ENCODE measurements around the gene POLR2H. TPM values are rescaled to one million over a fixed set of nuclear protein-coding genes. Genes with fewer than 3 reads are reported as not detected.

The POLR2H gene
- total RNA-seq, 1 donor from 2014 or later = 60.5 TPM

DNA sequence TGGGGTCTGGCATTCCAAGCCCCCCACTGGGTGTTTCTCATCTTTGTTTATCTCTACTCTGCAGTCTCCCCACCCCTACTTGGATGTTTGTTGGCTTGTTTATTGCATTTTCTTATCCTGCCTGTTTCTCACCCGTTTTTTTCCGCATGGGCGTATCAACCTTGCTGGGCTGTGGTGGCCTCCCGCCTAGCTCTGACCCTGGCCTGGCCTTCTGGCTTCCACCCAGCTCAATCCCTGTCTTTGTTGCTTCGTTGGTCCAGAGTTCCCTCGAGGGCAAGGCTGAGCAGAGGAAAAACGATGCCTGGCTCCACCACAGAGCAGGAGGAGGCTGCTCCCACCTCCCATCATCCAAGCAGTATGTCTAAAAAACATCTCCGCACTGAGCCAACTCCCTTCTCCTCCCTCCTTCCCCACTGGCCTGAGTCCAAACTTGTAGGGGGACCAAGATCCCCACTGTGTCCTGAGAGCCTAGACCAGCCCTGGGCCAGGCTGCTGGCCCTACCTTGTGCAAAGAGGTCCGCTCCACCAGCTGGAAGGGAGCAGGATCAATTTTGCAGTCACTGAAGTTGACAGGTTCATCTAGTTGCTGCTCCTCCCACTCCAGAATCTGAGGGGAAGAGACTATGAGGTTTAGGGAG lies 9.9 kb upstream of the POLR2H start:
- TF ChIP-seq, protein P1, sequence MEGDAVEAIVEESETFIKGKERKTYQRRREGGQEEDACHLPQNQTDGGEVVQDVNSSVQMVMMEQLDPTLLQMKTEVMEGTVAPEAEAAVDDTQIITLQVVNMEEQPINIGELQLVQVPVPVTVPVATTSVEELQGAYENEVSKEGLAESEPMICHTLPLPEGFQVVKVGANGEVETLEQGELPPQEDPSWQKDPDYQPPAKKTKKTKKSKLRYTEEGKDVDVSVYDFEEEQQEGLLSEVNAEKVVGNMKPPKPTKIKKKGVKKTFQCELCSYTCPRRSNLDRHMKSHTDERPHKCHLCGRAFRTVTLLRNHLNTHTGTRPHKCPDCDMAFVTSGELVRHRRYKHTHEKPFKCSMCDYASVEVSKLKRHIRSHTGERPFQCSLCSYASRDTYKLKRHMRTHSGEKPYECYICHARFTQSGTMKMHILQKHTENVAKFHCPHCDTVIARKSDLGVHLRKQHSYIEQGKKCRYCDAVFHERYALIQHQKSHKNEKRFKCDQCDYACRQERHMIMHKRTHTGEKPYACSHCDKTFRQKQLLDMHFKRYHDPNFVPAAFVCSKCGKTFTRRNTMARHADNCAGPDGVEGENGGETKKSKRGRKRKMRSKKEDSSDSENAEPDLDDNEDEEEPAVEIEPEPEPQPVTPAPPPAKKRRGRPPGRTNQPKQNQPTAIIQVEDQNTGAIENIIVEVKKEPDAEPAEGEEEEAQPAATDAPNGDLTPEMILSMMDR (IDR thresholded peaks at IDR 0.05) = no peak
- CTCF ChIA-PET = interaction anchor here (0.6 kb wide), 1 partner anchor 162 kb away, joined by 3 read pairs; no protein-coding TSS in a partner anchor
- no peaks in the 10 kb centered on the region for H3K27me3 Mint-ChIP-seq
- H3K9me3 Mint-ChIP-seq = no peaks in the 10 kb centered on the region
- POLR2A ChIA-PET = no interaction called here
- H3K36me3 Mint-ChIP-seq (ENCODE audit: low read depth) = no peaks in the 10 kb centered on the region
- intact Hi-C loops (cut with micrococcal nuclease) = no loop called here
- H3K4me1 Mint-ChIP-seq = no peaks in the 10 kb centered on the region
- DNase-seq = no peak
- no peak overlapping the region for H3K4me3 Mint-ChIP-seq
- ATAC-seq (ENCODE audit: low read depth) = no peak
- H3K27ac Mint-ChIP-seq = no peak overlapping the region

GRCh38 chr3:184352149-184352785 lies 9.2 kb upstream of the POLR2H start:
- H3K27me3 Mint-ChIP-seq = no peaks in the 10 kb centered on the region
- intact Hi-C loops (cut with micrococcal nuclease) = no loop called here
- CTCF ChIA-PET = interaction anchor here (0.6 to 2.0 kb wide), 2 partner anchors 28 to 161 kb away, joined by 3 to 5 read pairs; no protein-coding TSS in a partner anchor
- ATAC-seq (ENCODE audit: low read depth) (no peak), DNase-seq (no peak)
- H3K9me3 Mint-ChIP-seq = no peaks in the 10 kb centered on the region
- H3K27ac Mint-ChIP-seq = no peak overlapping the region
- POLR2A ChIA-PET = no interaction called here
- no peaks in the 10 kb centered on the region for H3K36me3 Mint-ChIP-seq (ENCODE audit: low read depth)
- TF ChIP-seq, protein P1 (IDR thresholded peaks at IDR 0.05) = no peak
- no peak overlapping the region for H3K4me3 Mint-ChIP-seq
- no peaks in the 10 kb centered on the region for H3K4me1 Mint-ChIP-seq

DNA sequence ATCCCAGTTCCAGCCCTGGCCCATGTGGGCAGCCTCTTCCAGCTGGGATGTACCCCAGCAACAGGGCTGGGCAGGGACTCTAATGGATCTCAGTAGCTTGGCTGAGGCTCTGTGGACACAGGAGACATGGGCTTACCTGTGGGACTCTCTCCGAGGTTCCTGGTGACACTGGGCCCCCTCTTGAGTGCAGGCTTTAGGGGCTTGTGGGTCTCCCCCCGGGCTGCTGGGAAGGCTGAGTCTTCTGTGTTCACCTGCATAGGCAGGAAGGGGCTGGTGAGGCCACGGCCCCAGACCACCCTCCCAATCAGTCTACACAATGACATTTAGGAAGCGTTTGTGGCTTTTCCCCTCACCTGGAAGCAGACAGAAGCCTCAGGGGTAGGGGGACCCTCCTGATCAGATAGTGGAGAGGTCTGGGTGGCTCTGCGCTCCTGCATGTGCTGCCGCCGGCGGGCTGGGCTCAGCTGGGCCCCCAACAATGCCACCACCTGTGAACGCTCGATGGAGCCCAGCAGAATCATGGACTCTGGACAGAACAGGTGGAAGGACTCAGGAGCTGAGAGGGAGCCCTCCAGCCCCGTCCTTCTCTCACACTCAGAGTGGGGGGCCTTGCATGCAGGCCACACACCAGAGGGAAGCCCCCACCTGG lies 8.5 kb upstream of the POLR2H start:
- CTCF ChIA-PET = interaction anchor here (1.1 to 2.0 kb wide), 5 partner anchors 11 to 161 kb away, joined by 3 to 24 read pairs (median 5); partner anchors contain the start of gene FAM131A
- DNase-seq = no peak
- POLR2A ChIA-PET = interaction anchor here (1.0 kb wide), 1 partner anchor 14 kb away, joined by 3 read pairs; no protein-coding TSS in a partner anchor
- Mint-ChIP-seq H3K9me3 (no peaks in the 10 kb centered on the region), H3K4me1 (no peaks in the 10 kb centered on the region), H3K4me3 (no peak overlapping the region), H3K27me3 (no peaks in the 10 kb centered on the region), H3K27ac (no peak overlapping the region), H3K36me3 (ENCODE audit: low read depth) (no peaks in the 10 kb centered on the region)
- ATAC-seq (ENCODE audit: low read depth) = no peak
- TF ChIP-seq, protein P1 (IDR thresholded peaks at IDR 0.05) = no peak
- intact Hi-C loops (cut with micrococcal nuclease) = no loop called here

- CTCF ChIA-PET = interaction anchor here (1.1 to 2.0 kb wide), 6 partner anchors 10 to 161 kb away, joined by 3 to 24 read pairs (median 5); partner anchors contain the start of gene FAM131A
- H3K4me1 Mint-ChIP-seq = no peaks in the 10 kb centered on the region
- no peak for DNase-seq
- no peak overlapping the region for H3K4me3 Mint-ChIP-seq
- intact Hi-C loops (cut with micrococcal nuclease) = no loop called here
- POLR2A ChIA-PET = interaction anchor here (1.0 kb wide), 2 partner anchors 15 to 38 kb away, joined by 3 read pairs; no protein-coding TSS in a partner anchor
- H3K27me3 Mint-ChIP-seq = no peaks in the 10 kb centered on the region
- H3K27ac Mint-ChIP-seq = no peak overlapping the region
- TF ChIP-seq, protein P1 (IDR thresholded peaks at IDR 0.05) = no peak
- no peaks in the 10 kb centered on the region for H3K9me3 Mint-ChIP-seq
- H3K36me3 Mint-ChIP-seq (ENCODE audit: low read depth) = no peaks in the 10 kb centered on the region
- ATAC-seq (ENCODE audit: low read depth) = no peak
Measured at GRCh38 chr3:184353546-184353941, 8.0 kb upstream of the POLR2H start.
